ENCODE measurements around the gene STYXL1. TPM values are rescaled to one million over a fixed set of nuclear protein-coding genes. Genes with fewer than 3 reads are reported as not detected.

The STYXL1 gene
- total and polyA plus RNA-seq, 2 donors (not counting 1 experiment from before 2014, with no cell fraction given): 49.0 to 49.8 TPM

DNA sequence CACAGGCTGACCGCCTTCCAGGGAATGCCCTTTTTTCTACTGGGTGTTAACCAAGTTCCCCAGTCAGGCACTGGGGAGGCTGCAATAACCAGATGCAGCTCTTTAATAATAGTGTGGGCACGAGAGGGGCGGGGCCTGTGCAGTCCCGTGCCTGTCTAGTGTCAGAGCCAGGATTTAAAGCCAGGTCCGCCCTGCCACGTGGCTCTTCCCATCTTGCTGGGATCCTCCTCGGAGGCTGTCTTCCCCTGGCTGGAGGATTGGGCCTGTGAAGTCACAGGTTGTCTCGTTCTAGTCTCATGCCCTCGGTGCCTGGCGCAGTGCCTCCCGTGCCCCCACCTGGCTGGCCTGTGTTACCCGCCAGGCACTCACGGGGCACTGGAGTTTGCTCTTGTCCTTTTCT lies 78.6 kb downstream of the STYXL1 start:
- no peak for DNase-seq (ENCODE audit: low read depth in 2 of 2)
- H3K27ac ChIP-seq (ENCODE audit: insufficient read depth, low read length): peak overlapping the region; percentile 9

DNA sequence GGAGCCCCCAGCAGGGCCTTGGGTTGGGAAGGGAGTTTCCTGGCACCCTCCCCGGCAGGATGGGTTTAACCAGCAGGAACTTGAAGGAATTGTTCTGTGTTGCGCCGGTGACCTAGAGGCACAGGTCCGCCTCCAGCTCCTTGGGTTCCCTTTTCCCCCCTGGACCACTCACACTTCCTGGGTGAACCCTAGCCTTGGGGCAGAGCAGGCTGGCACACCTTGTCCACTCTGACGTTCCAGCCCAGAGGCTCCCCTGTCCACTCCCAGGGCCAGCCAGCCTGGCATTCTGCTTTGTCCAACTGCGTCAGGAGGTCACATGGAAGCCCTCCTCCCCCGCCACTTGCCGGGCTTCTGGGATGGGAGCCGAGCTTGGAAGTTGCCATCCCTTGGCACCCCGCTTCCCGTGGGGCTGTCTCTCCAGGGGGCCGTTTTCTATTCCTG lies 79.2 kb downstream of the STYXL1 start:
- no peaks in the 10 kb centered on the region for H3K79me2 ChIP-seq (ENCODE audit: control insufficient read depth, insufficient read depth, low read length)
- H3K4me1 ChIP-seq (ENCODE audit: control insufficient read depth, extremely low read depth, insufficient read depth, low read length): peaks cover 43% of the 10 kb centered on the region
- peaks cover 12% of the 10 kb centered on the region for H3K36me3 ChIP-seq (ENCODE audit: control insufficient read depth, insufficient read depth, low read length)
- no peak overlapping the region for H2AFZ ChIP-seq (ENCODE audit: low read length)
- H3K9me3 ChIP-seq (ENCODE audit: control insufficient read depth, insufficient read depth, low read depth, low read length): no peaks in the 10 kb centered on the region
- H3K4me2 ChIP-seq (ENCODE audit: extremely low read depth, insufficient read depth, low read length): no peak overlapping the region
- H3K4me3 ChIP-seq (replicated peaks in 1 of 4; ENCODE audit: control extremely low read depth in 1 of 4, insufficient read depth in 1 of 4, low read depth in 3 of 4, low read length in 4 of 4): no peak overlapping the region
- no peak for DNase-seq (ENCODE audit: low read depth in 2 of 2)
- no peaks in the 10 kb centered on the region for H4K20me1 ChIP-seq (ENCODE audit: control insufficient read depth, extremely low read depth, insufficient read depth, low read length)
- H3K9ac ChIP-seq (ENCODE audit: insufficient read depth, low read length): no peak overlapping the region
- TF ChIP-seq, protein P1, sequence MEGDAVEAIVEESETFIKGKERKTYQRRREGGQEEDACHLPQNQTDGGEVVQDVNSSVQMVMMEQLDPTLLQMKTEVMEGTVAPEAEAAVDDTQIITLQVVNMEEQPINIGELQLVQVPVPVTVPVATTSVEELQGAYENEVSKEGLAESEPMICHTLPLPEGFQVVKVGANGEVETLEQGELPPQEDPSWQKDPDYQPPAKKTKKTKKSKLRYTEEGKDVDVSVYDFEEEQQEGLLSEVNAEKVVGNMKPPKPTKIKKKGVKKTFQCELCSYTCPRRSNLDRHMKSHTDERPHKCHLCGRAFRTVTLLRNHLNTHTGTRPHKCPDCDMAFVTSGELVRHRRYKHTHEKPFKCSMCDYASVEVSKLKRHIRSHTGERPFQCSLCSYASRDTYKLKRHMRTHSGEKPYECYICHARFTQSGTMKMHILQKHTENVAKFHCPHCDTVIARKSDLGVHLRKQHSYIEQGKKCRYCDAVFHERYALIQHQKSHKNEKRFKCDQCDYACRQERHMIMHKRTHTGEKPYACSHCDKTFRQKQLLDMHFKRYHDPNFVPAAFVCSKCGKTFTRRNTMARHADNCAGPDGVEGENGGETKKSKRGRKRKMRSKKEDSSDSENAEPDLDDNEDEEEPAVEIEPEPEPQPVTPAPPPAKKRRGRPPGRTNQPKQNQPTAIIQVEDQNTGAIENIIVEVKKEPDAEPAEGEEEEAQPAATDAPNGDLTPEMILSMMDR (conservative IDR thresholded peaks at IDR 0.05 in 1 of 2, IDR thresholded peaks at IDR 0.05 in 1 of 2; ENCODE audit: low read depth in 1 of 2, low read length in 2 of 2): no peak
- no peak for TF ChIP-seq EZH2 (IDR thresholded peaks at IDR 0.05; ENCODE audit: low read length, missing control alignments)
- no peak overlapping the region for H3K27ac ChIP-seq (ENCODE audit: insufficient read depth, low read length)
- H3K27me3 ChIP-seq (ENCODE audit: control insufficient read depth, insufficient read depth, low read length): no peaks in the 10 kb centered on the region

More for the DNA sequence above, 78.6 kb downstream of the STYXL1 start:
- no peak overlapping the region for H3K4me3 ChIP-seq (replicated peaks in 1 of 4; ENCODE audit: control extremely low read depth in 1 of 4, insufficient read depth in 1 of 4, low read depth in 3 of 4, low read length in 4 of 4)
- peaks cover 42% of the 10 kb centered on the region for H3K4me1 ChIP-seq (ENCODE audit: control insufficient read depth, extremely low read depth, insufficient read depth, low read length)
- no peaks in the 10 kb centered on the region for H3K27me3 ChIP-seq (ENCODE audit: control insufficient read depth, insufficient read depth, low read length)
- H3K79me2 ChIP-seq (ENCODE audit: control insufficient read depth, insufficient read depth, low read length): no peaks in the 10 kb centered on the region
- H2AFZ ChIP-seq (ENCODE audit: low read length): no peak overlapping the region
- TF ChIP-seq, protein P1 (conservative IDR thresholded peaks at IDR 0.05 in 1 of 2, IDR thresholded peaks at IDR 0.05 in 1 of 2; ENCODE audit: low read depth in 1 of 2, low read length in 2 of 2): no peak
- no peak for TF ChIP-seq EZH2 (IDR thresholded peaks at IDR 0.05; ENCODE audit: low read length, missing control alignments)
- no peak overlapping the region for H3K9ac ChIP-seq (ENCODE audit: insufficient read depth, low read length)
- H3K36me3 ChIP-seq (ENCODE audit: control insufficient read depth, insufficient read depth, low read length): peaks cover 15% of the 10 kb centered on the region
- no peak overlapping the region for H3K4me2 ChIP-seq (ENCODE audit: extremely low read depth, insufficient read depth, low read length)
- H4K20me1 ChIP-seq (ENCODE audit: control insufficient read depth, extremely low read depth, insufficient read depth, low read length): no peaks in the 10 kb centered on the region
- no peaks in the 10 kb centered on the region for H3K9me3 ChIP-seq (ENCODE audit: control insufficient read depth, insufficient read depth, low read depth, low read length)

DNA sequence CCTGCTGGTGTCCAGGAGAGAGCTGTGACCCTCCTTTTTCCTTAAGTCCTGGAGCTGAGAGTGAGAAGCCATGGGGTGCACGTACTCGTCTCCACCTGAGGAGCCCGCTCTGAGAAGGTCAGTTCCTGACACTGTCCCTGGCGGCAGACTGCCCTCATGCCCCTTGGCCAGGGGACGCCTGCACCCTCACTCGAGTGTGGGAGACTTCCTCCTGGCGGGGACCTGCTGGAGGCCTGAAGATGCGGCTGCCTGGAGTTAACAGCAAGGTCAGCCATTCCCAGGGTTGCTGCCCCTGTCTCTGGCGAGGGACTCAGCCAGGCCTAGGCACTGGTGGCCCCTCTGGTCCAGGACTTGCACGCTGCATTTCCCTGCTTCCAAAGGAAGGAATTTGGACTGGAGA lies 79.8 kb downstream of the STYXL1 start:
- no peaks in the 10 kb centered on the region for H3K79me2 ChIP-seq (ENCODE audit: control insufficient read depth, insufficient read depth, low read length)
- H3K27me3 ChIP-seq (ENCODE audit: control insufficient read depth, insufficient read depth, low read length): no peaks in the 10 kb centered on the region
- no peak for DNase-seq (ENCODE audit: low read depth in 2 of 2)
- H4K20me1 ChIP-seq (ENCODE audit: control insufficient read depth, extremely low read depth, insufficient read depth, low read length): no peaks in the 10 kb centered on the region
- H3K27ac ChIP-seq (ENCODE audit: insufficient read depth, low read length): no peak overlapping the region
- H3K9me3 ChIP-seq (ENCODE audit: control insufficient read depth, insufficient read depth, low read depth, low read length): no peaks in the 10 kb centered on the region
- H3K4me1 ChIP-seq (ENCODE audit: control insufficient read depth, extremely low read depth, insufficient read depth, low read length): peaks cover 48% of the 10 kb centered on the region
- TF ChIP-seq, protein P1 (conservative IDR thresholded peaks at IDR 0.05 in 1 of 2, IDR thresholded peaks at IDR 0.05 in 1 of 2; ENCODE audit: low read depth in 1 of 2, low read length in 2 of 2): no peak
- TF ChIP-seq EZH2 (IDR thresholded peaks at IDR 0.05; ENCODE audit: low read length, missing control alignments): no peak
- H2AFZ ChIP-seq (ENCODE audit: low read length): no peak overlapping the region
- peak overlapping the region in 1 of 4 experiments; percentile 1 for H3K4me3 ChIP-seq (replicated peaks in 1 of 4; ENCODE audit: control extremely low read depth in 1 of 4, insufficient read depth in 1 of 4, low read depth in 3 of 4, low read length in 4 of 4)
- H3K4me2 ChIP-seq (ENCODE audit: extremely low read depth, insufficient read depth, low read length): no peak overlapping the region
- H3K36me3 ChIP-seq (ENCODE audit: control insufficient read depth, insufficient read depth, low read length): peaks cover 12% of the 10 kb centered on the region
- H3K9ac ChIP-seq (ENCODE audit: insufficient read depth, low read length): no peak overlapping the region

Data from fibroblast of lung (primary cell).